Measurements from ENCODE around the gene RORB.

RORB gene

GRCh38 chr9:74728176-74728575, 231.0 kb downstream of the RORB start:
- Histone ChIP-seq H3K4me1 (ENCODE audit: low read length) (no peaks in the 10 kb centered on the region), H3K36me3 (replicated peaks; ENCODE audit: insufficient read depth, low read length) (no peaks in the 10 kb centered on the region), H3K79me2 (ENCODE audit: low read length) (no peaks in the 10 kb centered on the region), H3F3A (ENCODE audit: insufficient read depth, low read length) (no peaks in the 10 kb centered on the region), H3K4me3 (ENCODE audit: low read length) (no peak overlapping the region), H3K27me3 (replicated peaks; ENCODE audit: insufficient read depth, low read length) (no peaks in the 10 kb centered on the region), H3K9ac (ENCODE audit: low read length) (no peak overlapping the region), H3K4me2 (ENCODE audit: low read depth, low read length) (no peak overlapping the region), H3K27ac (ENCODE audit: low read length) (no peak overlapping the region), H4K20me1 (ENCODE audit: insufficient read depth, low read length) (no peaks in the 10 kb centered on the region), H3K9me2 (replicated peaks; ENCODE audit: insufficient read depth, low read length) (no peaks in the 10 kb centered on the region), H3K9me3 (replicated peaks; ENCODE audit: insufficient read depth, low read length) (no peaks in the 10 kb centered on the region), H2AFZ (ENCODE audit: low read length) (no peak overlapping the region)
- TF ChIP-seq EZH2 (optimal IDR thresholded peaks at IDR 0.05; ENCODE audit: low read depth, low read length) (no peak), EZH2phosphoT487 (IDR thresholded peaks at IDR 0.05; ENCODE audit: low read length) (no peak)
- TF ChIP-seq, protein P1, sequence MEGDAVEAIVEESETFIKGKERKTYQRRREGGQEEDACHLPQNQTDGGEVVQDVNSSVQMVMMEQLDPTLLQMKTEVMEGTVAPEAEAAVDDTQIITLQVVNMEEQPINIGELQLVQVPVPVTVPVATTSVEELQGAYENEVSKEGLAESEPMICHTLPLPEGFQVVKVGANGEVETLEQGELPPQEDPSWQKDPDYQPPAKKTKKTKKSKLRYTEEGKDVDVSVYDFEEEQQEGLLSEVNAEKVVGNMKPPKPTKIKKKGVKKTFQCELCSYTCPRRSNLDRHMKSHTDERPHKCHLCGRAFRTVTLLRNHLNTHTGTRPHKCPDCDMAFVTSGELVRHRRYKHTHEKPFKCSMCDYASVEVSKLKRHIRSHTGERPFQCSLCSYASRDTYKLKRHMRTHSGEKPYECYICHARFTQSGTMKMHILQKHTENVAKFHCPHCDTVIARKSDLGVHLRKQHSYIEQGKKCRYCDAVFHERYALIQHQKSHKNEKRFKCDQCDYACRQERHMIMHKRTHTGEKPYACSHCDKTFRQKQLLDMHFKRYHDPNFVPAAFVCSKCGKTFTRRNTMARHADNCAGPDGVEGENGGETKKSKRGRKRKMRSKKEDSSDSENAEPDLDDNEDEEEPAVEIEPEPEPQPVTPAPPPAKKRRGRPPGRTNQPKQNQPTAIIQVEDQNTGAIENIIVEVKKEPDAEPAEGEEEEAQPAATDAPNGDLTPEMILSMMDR (IDR thresholded peaks at IDR 0.05; ENCODE audit: low read length): no peak
- no peak for DNase-seq

DNA sequence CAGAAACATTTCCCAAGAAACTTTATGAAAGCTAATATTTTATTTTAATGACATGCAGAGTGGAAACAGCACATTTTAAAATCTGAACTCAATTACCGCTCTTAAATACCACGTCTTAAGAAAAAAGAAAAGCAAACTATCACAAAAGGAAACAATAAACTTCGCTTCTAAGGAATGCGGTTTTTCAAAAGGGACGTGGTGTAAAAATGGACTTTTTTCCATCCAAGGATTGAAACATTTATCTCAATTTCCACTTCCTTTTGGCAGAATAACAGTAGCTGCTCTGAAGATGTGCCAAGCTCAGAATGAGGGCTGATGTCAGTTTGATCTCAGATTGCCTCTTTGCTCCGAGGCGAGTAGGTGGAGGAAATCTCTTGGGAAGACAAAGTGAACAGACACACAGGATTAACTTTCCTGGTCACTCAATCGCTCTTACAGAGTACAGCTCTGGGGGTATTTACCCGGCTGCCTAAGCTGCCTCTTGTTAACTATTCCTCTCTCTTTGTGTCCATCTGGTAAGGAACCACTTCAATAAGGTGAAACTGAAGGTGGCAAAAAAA, 232.1 kb downstream of the RORB start:
- no peaks in the 10 kb centered on the region for H3K27me3 ChIP-seq (replicated peaks; ENCODE audit: insufficient read depth, low read length)
- H3K36me3 ChIP-seq (replicated peaks; ENCODE audit: insufficient read depth, low read length): no peaks in the 10 kb centered on the region
- no peak overlapping the region for H3K27ac ChIP-seq (ENCODE audit: low read length)
- TF ChIP-seq EZH2phosphoT487 (IDR thresholded peaks at IDR 0.05; ENCODE audit: low read length) (no peak), EZH2 (optimal IDR thresholded peaks at IDR 0.05; ENCODE audit: low read depth, low read length) (no peak)
- TF ChIP-seq, protein P1 (IDR thresholded peaks at IDR 0.05; ENCODE audit: low read length): no peak
- no peaks in the 10 kb centered on the region for H3K9me2 ChIP-seq (replicated peaks; ENCODE audit: insufficient read depth, low read length)
- H4K20me1 ChIP-seq (ENCODE audit: insufficient read depth, low read length): no peaks in the 10 kb centered on the region
- H3K9me3 ChIP-seq (replicated peaks; ENCODE audit: insufficient read depth, low read length): no peaks in the 10 kb centered on the region
- no peaks in the 10 kb centered on the region for H3K79me2 ChIP-seq (ENCODE audit: low read length)
- no peaks in the 10 kb centered on the region for H3K4me1 ChIP-seq (ENCODE audit: low read length)
- no peak for DNase-seq
- H3K9ac ChIP-seq (ENCODE audit: low read length): no peak overlapping the region
- no peaks in the 10 kb centered on the region for H3F3A ChIP-seq (ENCODE audit: insufficient read depth, low read length)
- no peak overlapping the region for H2AFZ ChIP-seq (ENCODE audit: low read length)
- H3K4me2 ChIP-seq (ENCODE audit: low read depth, low read length): no peak overlapping the region
- no peak overlapping the region for H3K4me3 ChIP-seq (ENCODE audit: low read length)

DNA sequence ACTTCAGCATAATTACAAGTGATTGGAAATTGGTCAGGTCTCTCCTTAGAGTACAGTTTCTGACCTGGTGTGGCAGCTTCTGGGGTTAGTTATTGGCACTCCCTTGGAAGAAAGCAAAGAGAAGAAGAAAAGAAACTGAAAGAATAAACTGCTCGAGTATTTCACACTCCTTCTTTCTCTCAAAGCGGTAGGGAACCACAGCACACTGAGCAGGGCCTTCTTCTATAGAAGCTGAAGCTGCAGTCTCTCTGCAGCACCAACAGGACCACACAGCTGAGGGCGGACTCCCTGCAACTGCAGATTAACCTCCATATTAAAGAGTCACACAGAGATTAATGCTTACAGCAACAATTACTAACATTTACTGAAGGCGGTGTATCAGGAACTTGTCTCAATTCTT, 238.6 kb downstream of the RORB start:
- Histone ChIP-seq H3F3A (ENCODE audit: insufficient read depth, low read length) (no peaks in the 10 kb centered on the region), H3K9me3 (replicated peaks; ENCODE audit: insufficient read depth, low read length) (no peaks in the 10 kb centered on the region), H3K4me1 (ENCODE audit: low read length) (no peaks in the 10 kb centered on the region), H2AFZ (ENCODE audit: low read length) (peak overlapping the region; percentile 41; the same call in 1 of the 2 replicates), H3K4me2 (ENCODE audit: low read depth, low read length) (peak overlapping the region; percentile 35; the same call in 1 of the 2 replicates), H3K9me2 (replicated peaks; ENCODE audit: insufficient read depth, low read length) (no peaks in the 10 kb centered on the region), H3K4me3 (ENCODE audit: low read length) (no peak overlapping the region), H3K27ac (ENCODE audit: low read length) (no peak overlapping the region), H4K20me1 (ENCODE audit: insufficient read depth, low read length) (no peaks in the 10 kb centered on the region), H3K36me3 (replicated peaks; ENCODE audit: insufficient read depth, low read length) (no peaks in the 10 kb centered on the region), H3K9ac (ENCODE audit: low read length) (no peak overlapping the region), H3K79me2 (ENCODE audit: low read length) (no peaks in the 10 kb centered on the region), H3K27me3 (replicated peaks; ENCODE audit: insufficient read depth, low read length) (no peaks in the 10 kb centered on the region)
- peak; percentile 37 for DNase-seq
- TF ChIP-seq, protein P1 (IDR thresholded peaks at IDR 0.05; ENCODE audit: low read length): no peak
- TF ChIP-seq EZH2phosphoT487 (IDR thresholded peaks at IDR 0.05; ENCODE audit: low read length): no peak
- no peak for TF ChIP-seq EZH2 (optimal IDR thresholded peaks at IDR 0.05; ENCODE audit: low read depth, low read length)

Data from MM.1S (cell line).